Measurements from ENCODE around the gene CYB561. TPM values are rescaled to one million over a fixed set of nuclear protein-coding genes. Genes with fewer than 3 reads are reported as not detected.

CYB561 gene
- total and polyA plus RNA-seq, 9 of the 15 experiments (the other 6 are each of a cell fraction or from before 2014, with no cell fraction given): 4.0 to 30.8 (median 17.4) TPM

GRCh38 chr17:63445954-63446752 lies at the start of gene CYB561 (continued):
- peak; percentile 65 for TF ChIP-seq PCBP1 (IDR thresholded peaks at IDR 0.05; ENCODE audit: low read depth, low read length, poor library complexity, severe bottlenecking)
- TF ChIP-seq TFE3 (CRISPR knock-in tag; IDR thresholded peaks at IDR 0.05): no peak
- no peak for TF ChIP-seq ZNF436 (CRISPR knock-in tag; IDR thresholded peaks at IDR 0.05)
- TF ChIP-seq SP1 (CRISPR knock-in tag; IDR thresholded peaks at IDR 0.05): peak; percentile 33
- TF ChIP-seq ATF1 (CRISPR knock-in tag; IDR thresholded peaks at IDR 0.05): no peak
- TF ChIP-seq ATF1 (tag; IDR thresholded peaks at IDR 0.05): peak; percentile 80
- TF ChIP-seq ZBTB12 (CRISPR knock-in tag; IDR thresholded peaks at IDR 0.05): peak; percentile 70
- TF ChIP-seq CAMTA2 (CRISPR knock-in tag; conservative IDR thresholded peaks at IDR 0.05): peak; percentile 49
- TF ChIP-seq AFF4 (CRISPR knock-in tag; IDR thresholded peaks at IDR 0.05): peak; percentile 11; the same call in 1 of the 2 replicates
- peak; percentile 75; the same call in 1 of the 2 replicates for TF ChIP-seq SRSF1 (IDR thresholded peaks at IDR 0.05; ENCODE audit: low read depth, low read length)
- TF ChIP-seq YY1 (IDR thresholded peaks at IDR 0.05; ENCODE audit: borderline replicate concordance in 1 of 3, control insufficient read depth in 1 of 3, extremely low read depth in 1 of 3, insufficient read depth in 3 of 3, insufficient read length in 1 of 3, insufficient replicate concordance in 2 of 3, low read depth in 1 of 3, low read length in 2 of 3): peak in 1 of 3 experiments; percentile 61
- TF ChIP-seq HINFP (tag; conservative IDR thresholded peaks at IDR 0.05; ENCODE audit: low read depth): no peak
- no peak for TF ChIP-seq NR0B1 (IDR thresholded peaks at IDR 0.05; ENCODE audit: partially characterized antibody)
- no peak for TF ChIP-seq MCM2 (IDR thresholded peaks at IDR 0.05; ENCODE audit: low read depth)
